Epidermal melanocyte (primary cell): ENCODE measurements around the gene VIT.

Experiments
- DNase-seq: peaks from one replicate; pipeline ENCODE4 v3.0.0; 2011; ENCODE audit warnings: low spot score; ENCODE audit not compliant: insufficient read length

VIT gene

GRCh38 chr2:36857713-36858112 is 161.2 kb downstream of the VIT start:
- no peak for DNase-seq

GRCh38 chr2:36858551-36859365 is 162.3 kb downstream of the VIT start:
- no peak for DNase-seq

- no peak for DNase-seq
These were observed 162.9 kb downstream of the VIT start for GRCh38 chr2:36859366-36859792.

- no peak for DNase-seq
These were observed 165.4 kb downstream of the VIT start for GRCh38 chr2:36861896-36862295.
